ENCODE results near the gene MARCHF4. TPM values are rescaled to one million over a fixed set of nuclear protein-coding genes. Genes with fewer than 3 reads are reported as not detected.
A peak's percentile ranks its signal among the peaks of the same experiment; 100 is the strongest.

The MARCHF4 gene
- total RNA-seq, 4 donors from 2014 or later: not detected

- Histone ChIP-seq H3K27ac (no peak overlapping the region), H3K9me3 (no peaks in the 10 kb centered on the region), H3K36me3 (no peaks in the 10 kb centered on the region), H3K27me3 (no peaks in the 10 kb centered on the region), H3K4me1 (peaks cover 0 to 21% (median 4%) of the 10 kb centered on the region in 4 donors), H3K4me3 (no peak overlapping the region)
- TF ChIP-seq CTCF (IDR thresholded peaks at IDR 0.05) (no peak), EP300 (IDR thresholded peaks at IDR 0.05) (no peak), POLR2A (IDR thresholded peaks at IDR 0.05) (no peak)
- WGBS, 2 donors: 59 to 62% methylated on average over 9 of the region's 9 CpGs
- no peak for DNase-seq (ENCODE audit: low spot score in 2 of 2)
Measured at GRCh38 chr2:216344206-216344949, 27.9 kb downstream of the MARCHF4 start.

- no peak for DNase-seq (ENCODE audit: low spot score in 2 of 2)
- Histone ChIP-seq H3K27me3 (no peaks in the 10 kb centered on the region), H3K36me3 (no peaks in the 10 kb centered on the region), H3K4me1 (peaks cover 0 to 22% (median 4%) of the 10 kb centered on the region in 4 donors), H3K27ac (no peak overlapping the region), H3K4me3 (no peak overlapping the region), H3K9me3 (no peaks in the 10 kb centered on the region)
- 63% methylated on average over 7 of the region's 7 CpGs for WGBS, 2 donors
- TF ChIP-seq POLR2A (IDR thresholded peaks at IDR 0.05): no peak
- TF ChIP-seq CTCF (IDR thresholded peaks at IDR 0.05): no peak
- TF ChIP-seq EP300 (IDR thresholded peaks at IDR 0.05): no peak
Measured at GRCh38 chr2:216343221-216343980, 28.9 kb downstream of the MARCHF4 start.

- no peak for DNase-seq (ENCODE audit: low spot score in 2 of 2)
- TF ChIP-seq EP300 (IDR thresholded peaks at IDR 0.05) (no peak), CTCF (IDR thresholded peaks at IDR 0.05) (no peak), POLR2A (IDR thresholded peaks at IDR 0.05) (no peak)
- 20 to 25% methylated on average over 3 of the region's 3 CpGs for WGBS, 2 donors
- peak overlapping the region in 1 of 4 donors; percentile 50 for H3K27ac ChIP-seq
- H3K9me3 ChIP-seq: no peaks in the 10 kb centered on the region
- H3K4me1 ChIP-seq: peaks cover 0 to 22% (median 4%) of the 10 kb centered on the region in 4 donors
- no peaks in the 10 kb centered on the region for H3K36me3 ChIP-seq
- no peaks in the 10 kb centered on the region for H3K27me3 ChIP-seq
- H3K4me3 ChIP-seq: no peak overlapping the region
Measured at GRCh38 chr2:216341121-216341520, 31.2 kb downstream of the MARCHF4 start.

- Histone ChIP-seq H3K4me1 (peaks cover 0 to 22% (median 4%) of the 10 kb centered on the region in 4 donors), H3K36me3 (no peaks in the 10 kb centered on the region), H3K9me3 (no peaks in the 10 kb centered on the region), H3K4me3 (no peak overlapping the region), H3K27me3 (no peaks in the 10 kb centered on the region), H3K27ac (peak overlapping the region in 2 of 4 donors; percentile 16 to 50)
- no peak for TF ChIP-seq POLR2A (IDR thresholded peaks at IDR 0.05)
- no peak for TF ChIP-seq EP300 (IDR thresholded peaks at IDR 0.05)
- no peak for TF ChIP-seq CTCF (IDR thresholded peaks at IDR 0.05)
- DNase-seq (ENCODE audit: low spot score in 2 of 2): no peak
- 0 to 7% methylated on average over 1 of the region's 1 CpG for WGBS, 2 donors
Measured at GRCh38 chr2:216340280-216340631, 32.0 kb downstream of the MARCHF4 start.
